HepG2 (cell line): ENCODE measurements around the gene OTC. TPM values are rescaled to one million over a fixed set of nuclear protein-coding genes. Genes with fewer than 3 reads are reported as not detected.

Experiments used
- BATF2 ChIP-seq: sonication (generic); formaldehyde crosslinking; IDR thresholded peaks from 2 replicates; pipeline ENCODE4 v1.8.0; 2022; ENCODE audit warnings: mild to moderate bottlenecking, missing genetic modification reagents, moderate library complexity
- HOXA9 ChIP-seq: sonication (generic); formaldehyde crosslinking; IDR thresholded peaks from 2 replicates; pipeline ENCODE4 v1.8.1; 2022; ENCODE audit warnings: missing genetic modification reagents, mild to moderate bottlenecking, moderate library complexity, borderline replicate concordance
- KMT2A ChIP-seq: sonication (generic); formaldehyde crosslinking; IDR thresholded peaks from 2 replicates; pipeline ENCODE4 v1.4.0; 2020; ENCODE audit warnings: missing genetic modification reagents
- MLLT10 ChIP-seq: sonication (generic); formaldehyde crosslinking; IDR thresholded peaks from 2 replicates; pipeline ENCODE4 v1.4.0; 2020; ENCODE audit warnings: missing genetic modification reagents
- NFRKB ChIP-seq: fragments of 450-650 bp; IDR thresholded peaks from 2 replicates; pipeline ENCODE4 v1.6.1; 2017
- NR2F1 ChIP-seq, 2 experiments: fragments of 450-650 bp in 1 of 2; formaldehyde crosslinking in 1 of 2; IDR thresholded peaks; 2 replicates each; pipeline versions ENCODE4 v1.5.0 to v1.6.1; 2016 to 2020; ENCODE audit warnings: mild to moderate bottlenecking in 1 of 2, missing compliant biosample characterization in 1 of 2, missing genetic modification reagents in 1 of 2, moderate library complexity in 1 of 2
- NRL ChIP-seq: sonication (generic); formaldehyde crosslinking; IDR thresholded peaks from 2 replicates; pipeline ENCODE4 v1.5.0; 2020; ENCODE audit warnings: missing genetic modification reagents, mild to moderate bottlenecking, moderate library complexity, borderline replicate concordance
- PHF8 ChIP-seq: sonication (generic); formaldehyde crosslinking; IDR thresholded peaks from 2 replicates; pipeline ENCODE4 v1.5.0; 2020; ENCODE audit warnings: missing genetic modification reagents
- PRPF4 ChIP-seq: fragments of 200-400 bp; formaldehyde crosslinking; IDR thresholded peaks from 2 replicates; pipeline ENCODE4 v1.6.1; 2016; ENCODE audit warnings: low read length, low read depth; ENCODE audit not compliant: poor library complexity, severe bottlenecking
- RCOR2 ChIP-seq: IDR thresholded peaks from 2 replicates; pipeline ENCODE4 v1.6.1; 2016; ENCODE audit warnings: missing biosample characterization, missing genetic modification reagents
- RFX1 ChIP-seq: fragments of 450-650 bp; IDR thresholded peaks from 2 replicates; pipeline ENCODE4 v1.6.1; 2017
- TCF7L2 ChIP-seq: IDR thresholded peaks from 2 replicates; pipeline ENCODE4 v1.6.1; 2011; ENCODE audit warnings: mild to moderate bottlenecking, low read depth, low read length, moderate library complexity
- TERF1 ChIP-seq: sonication (generic); formaldehyde crosslinking; IDR thresholded peaks from 2 replicates; pipeline ENCODE4 v1.8.0; 2022; ENCODE audit warnings: mild to moderate bottlenecking, missing genetic modification reagents, moderate library complexity
- TFDP1 ChIP-seq: IDR thresholded peaks from 2 replicates; pipeline ENCODE4 v1.6.1; 2016; ENCODE audit warnings: missing compliant biosample characterization, missing genetic modification reagents, borderline replicate concordance
- TRIM22 ChIP-seq: fragments of 450-650 bp; IDR thresholded peaks from 2 replicates; pipeline ENCODE4 v1.6.1; 2017
- ZBTB46 ChIP-seq: sonication (generic); formaldehyde crosslinking; IDR thresholded peaks from 2 replicates; pipeline ENCODE4 v1.4.0; 2020; ENCODE audit warnings: mild to moderate bottlenecking, missing genetic modification reagents, borderline replicate concordance
- ZGPAT ChIP-seq: IDR thresholded peaks from 2 replicates; pipeline ENCODE4 v1.6.1; 2016; ENCODE audit warnings: mild to moderate bottlenecking
- ZNF335 ChIP-seq: sonication (generic); formaldehyde crosslinking; IDR thresholded peaks from 2 replicates; pipeline ENCODE4 v1.4.0; 2020; ENCODE audit warnings: missing genetic modification reagents
- ZNF44 ChIP-seq: sonication (generic); formaldehyde crosslinking; IDR thresholded peaks from 2 replicates; pipeline ENCODE4 v1.5.1; 2020; ENCODE audit warnings: mild to moderate bottlenecking, missing genetic modification reagents
- ZNF510 ChIP-seq: sonication (generic); formaldehyde crosslinking; IDR thresholded peaks from 2 replicates; pipeline ENCODE4 v1.4.0; 2020; ENCODE audit warnings: low read depth, mild to moderate bottlenecking, missing genetic modification reagents
- ZNF644 ChIP-seq: IDR thresholded peaks from 2 replicates; pipeline ENCODE4 v1.6.1; 2016; ENCODE audit warnings: low read depth
- ZNF660 ChIP-seq: sonication (generic); formaldehyde crosslinking; IDR thresholded peaks from 2 replicates; pipeline ENCODE4 v1.5.1; 2020; ENCODE audit warnings: mild to moderate bottlenecking, low read depth, missing genetic modification reagents, borderline replicate concordance
- ZNF878 ChIP-seq: sonication (generic); formaldehyde crosslinking; IDR thresholded peaks from 2 replicates; pipeline ENCODE4 v1.8.1; 2023; ENCODE audit warnings: mild to moderate bottlenecking, missing genetic modification reagents, moderate library complexity
- polyA plus RNA-seq, 8 experiments: library from polyadenylated mRNA; depleted of rRNA in 3 of 8; stranded (reverse) in 7 of 8; unstranded in 1 of 8; fragments of >200 nt; fragmentation: Illumina TruSeq in 4 of 8; extraction: Trizol in 4 of 8; gene quantifications; 2 replicates each; pipeline versions ENCODE4 v1.2.1 to v1.2.3, GENCODE V29; 2011 to 2016; ENCODE audit warnings: low read depth in 4 of 8, missing spikeins in 1 of 8, mixed read lengths in 1 of 8; ENCODE audit not compliant: insufficient read depth in 1 of 8
- total RNA-seq, 5 experiments: library from RNA; depleted of rRNA; stranded (reverse); fragments of >200 nt; fragmentation: Illumina TruSeq; extraction: Trizol; gene quantifications; 2 replicates each; pipeline ENCODE4 v1.2.3, GENCODE V29; 2016; ENCODE audit warnings: low read depth in 1 of 5

OTC gene
- total and polyA plus RNA-seq, 2 of the 13 experiments (the other 11 are each of a cell fraction or from before 2014, with no cell fraction given) = 0.04 to 1.8 TPM

- no peak for TF ChIP-seq TRIM22
- peak; percentile 87 for TF ChIP-seq PHF8 (CRISPR knock-in tag)
- no peak for TF ChIP-seq ZNF644 (CRISPR knock-in tag)
- 0 out of 2 replicates have a peak, but pooled peaks have one; percentile 40 for TF ChIP-seq ZNF510 (CRISPR knock-in tag)
- no peak for TF ChIP-seq TERF1
- 0 out of 2 replicates have a peak, but pooled peaks have one; percentile 22 for TF ChIP-seq RCOR2 (CRISPR knock-in tag)
- no peak for TF ChIP-seq NRL (CRISPR knock-in tag)
- TF ChIP-seq ZNF44 (CRISPR knock-in tag) = no peak
- TF ChIP-seq ZBTB46 = no peak
- no peak for TF ChIP-seq HOXA9 (CRISPR knock-in tag)
- TF ChIP-seq MLLT10 (CRISPR knock-in tag) = no peak
- no peak for TF ChIP-seq KMT2A (CRISPR knock-in tag)
- TF ChIP-seq ZNF878 (CRISPR knock-in tag) = no peak
- no peak for TF ChIP-seq BATF2 (CRISPR knock-in tag)
- no peak for TF ChIP-seq PRPF4
- no peak for TF ChIP-seq NR2F1 (CRISPR knock-in tag; IDR thresholded peaks at IDR 0.05)
- no peak for TF ChIP-seq ZNF335 (CRISPR knock-in tag)
- peak; percentile 80 for TF ChIP-seq RFX1
- peak; percentile 47; the same call in 1 of the 2 replicates for TF ChIP-seq TFDP1 (CRISPR knock-in tag)
- TF ChIP-seq TCF7L2 = no peak
- no peak for TF ChIP-seq NFRKB
- peak; percentile 60; the same call in 1 of the 2 replicates for TF ChIP-seq ZGPAT (CRISPR knock-in tag)
- TF ChIP-seq ZNF660 = no peak
These were observed 25.2 kb upstream of the OTC start, which contains the start of gene RPGR (continued) for GRCh38 chrX:38327007-38327774.
